Osteoblast (primary cell): ENCODE data around the gene ISY1. TPM values are rescaled to one million over a fixed set of nuclear protein-coding genes. Genes with fewer than 3 reads are reported as not detected.

Source experiments
- DNase-seq: peaks from one replicate; pipeline ENCODE4 v3.0.0; 2011; ENCODE audit warnings: low spot score, mixed read lengths; ENCODE audit not compliant: insufficient read length; ENCODE audit errors: missing footprints
- H2AFZ ChIP-seq: 2 replicates; pipeline ENCODE4 v1.6.0; 2011; ENCODE audit warnings: mild to moderate bottlenecking, low read length
- H3K27ac ChIP-seq: 2 replicates; pipeline ENCODE4 v1.5.1; 2011; ENCODE audit warnings: mild to moderate bottlenecking, low read depth, low read length, moderate library complexity
- H3K27me3 ChIP-seq: 2 replicates; pipeline ENCODE4 v1.6.0; 2012; ENCODE audit warnings: mild to moderate bottlenecking, control low read depth, inconsistent platforms, low read length, moderate library complexity; ENCODE audit not compliant: insufficient read depth
- H3K36me3 ChIP-seq: 2 replicates; pipeline ENCODE4 v1.5.1; 2011; ENCODE audit warnings: mild to moderate bottlenecking, low read length, control low read depth, moderate library complexity; ENCODE audit not compliant: insufficient read depth
- H3K4me1 ChIP-seq: 2 replicates; pipeline ENCODE4 v1.5.1; 2011; ENCODE audit warnings: mild to moderate bottlenecking, low read length, control low read depth, moderate library complexity; ENCODE audit not compliant: insufficient read depth
- H3K4me2 ChIP-seq: 2 replicates; pipeline ENCODE4 v1.6.0; 2011; ENCODE audit warnings: mild to moderate bottlenecking, low read length; ENCODE audit not compliant: insufficient read depth
- H3K4me3 ChIP-seq: fragments of 200-600 bp; sonication (generic); 3 replicates; pipeline ENCODE4 v1.5.1; 2012; ENCODE audit warnings: mild to moderate bottlenecking, low read length, inconsistent platforms; ENCODE audit not compliant: insufficient read depth
- H3K79me2 ChIP-seq: 2 replicates; pipeline ENCODE4 v1.6.0; 2012; ENCODE audit warnings: mild to moderate bottlenecking, low read length, control low read depth, inconsistent platforms; ENCODE audit not compliant: insufficient read depth
- H3K9me3 ChIP-seq: 2 replicates; pipeline ENCODE4 v1.5.1; 2011; ENCODE audit warnings: low read depth, low read length, control low read depth
- H4K20me1 ChIP-seq: 2 replicates; pipeline ENCODE4 v1.6.0; 2012; ENCODE audit warnings: mild to moderate bottlenecking, low read length, control low read depth; ENCODE audit not compliant: insufficient read depth
- CTCF ChIP-seq: IDR thresholded peaks from 2 replicates; pipeline ENCODE4 v1.5.1; 2011; ENCODE audit warnings: mild to moderate bottlenecking, low read depth, low read length, moderate library complexity; ENCODE audit errors: extremely low read depth
- total RNA-seq: library from RNA; depleted of rRNA; stranded (reverse); fragments of >200 nt; gene quantifications from 2 replicates; pipeline ENCODE4 v1.2.3, GENCODE V29; 2012

Gene ISY1
- total RNA-seq, 1 donor, result 29.0 TPM

GRCh38 chr3:129204473-129204872, 43.6 kb upstream of the ISY1 start:
- Histone ChIP-seq H3K27me3 (no peaks in the 10 kb centered on the region), H3K36me3 (no peaks in the 10 kb centered on the region), H3K4me3 (no peak overlapping the region), H3K4me1 (no peaks in the 10 kb centered on the region), H3K27ac (no peak overlapping the region), H3K4me2 (no peak overlapping the region), H3K79me2 (no peaks in the 10 kb centered on the region), H4K20me1 (no peaks in the 10 kb centered on the region), H3K9me3 (no peaks in the 10 kb centered on the region), H2AFZ (no peak overlapping the region)
- no peak for TF ChIP-seq CTCF
- DNase-seq, result no peak

DNA sequence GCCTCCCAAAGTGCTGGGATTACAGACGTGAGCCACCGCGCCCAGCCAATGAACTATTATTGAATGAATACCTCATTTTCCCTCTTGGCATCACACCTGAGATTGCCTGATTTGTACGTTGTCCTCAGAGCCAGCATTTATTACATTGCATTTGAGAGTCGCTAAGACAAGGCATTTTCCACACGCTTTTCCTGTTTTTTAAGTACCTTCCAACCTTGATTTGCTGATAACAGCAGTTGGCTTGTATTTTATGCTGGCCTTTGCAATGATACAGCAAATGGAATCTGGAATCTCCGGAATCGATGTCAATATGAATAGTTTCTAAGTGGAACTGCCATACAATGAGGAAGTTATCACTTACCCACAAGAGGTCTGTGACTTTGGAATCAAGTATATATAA, 38.5 kb upstream of the ISY1 start:
- no peak for DNase-seq
- no peak for TF ChIP-seq CTCF
- H3K9me3 ChIP-seq, result no peaks in the 10 kb centered on the region

GRCh38 chr3:129197321-129197720, 36.5 kb upstream of the ISY1 start:
- H3K9me3 ChIP-seq, result no peaks in the 10 kb centered on the region
- no peak overlapping the region for H2AFZ ChIP-seq
- no peak for DNase-seq
- no peaks in the 10 kb centered on the region for H3K27me3 ChIP-seq
- H3K27ac ChIP-seq, result peak overlapping the region; percentile 91
- no peak for TF ChIP-seq CTCF
- H3K4me2 ChIP-seq, result peak overlapping the region; percentile 8
- no peaks in the 10 kb centered on the region for H4K20me1 ChIP-seq
- H3K4me3 ChIP-seq, result no peak overlapping the region
- peaks cover 2% of the 10 kb centered on the region for H3K79me2 ChIP-seq
- peaks cover 23% of the 10 kb centered on the region for H3K4me1 ChIP-seq
- H3K36me3 ChIP-seq, result no peaks in the 10 kb centered on the region

More for the DNA sequence above, 38.5 kb upstream of the ISY1 start:
- H3K36me3 ChIP-seq, result no peaks in the 10 kb centered on the region
- no peak overlapping the region for H3K4me3 ChIP-seq
- no peak overlapping the region for H3K4me2 ChIP-seq
- H3K27ac ChIP-seq, result no peak overlapping the region
- H4K20me1 ChIP-seq, result no peaks in the 10 kb centered on the region
- H3K4me1 ChIP-seq, result peaks cover 23% of the 10 kb centered on the region
- peaks cover 2% of the 10 kb centered on the region for H3K79me2 ChIP-seq
- H2AFZ ChIP-seq, result no peak overlapping the region
- H3K27me3 ChIP-seq, result no peaks in the 10 kb centered on the region

- Histone ChIP-seq H3K4me1 (peaks cover 23% of the 10 kb centered on the region), H4K20me1 (no peaks in the 10 kb centered on the region), H3K79me2 (peaks cover 2% of the 10 kb centered on the region), H2AFZ (peak overlapping the region; percentile 64), H3K4me3 (peak overlapping the region; percentile 56), H3K27me3 (no peaks in the 10 kb centered on the region), H3K27ac (peak overlapping the region; percentile 91), H3K9me3 (no peaks in the 10 kb centered on the region), H3K4me2 (peak overlapping the region; percentile 85), H3K36me3 (no peaks in the 10 kb centered on the region)
- no peak for TF ChIP-seq CTCF
- DNase-seq, result no peak
Observed at GRCh38 chr3:129196601-129197000, 35.7 kb upstream of the ISY1 start.
